Measurements from ENCODE around the gene DPP6.
"Not testable (repeated sequence)": the region's sequence is repeated elsewhere in the genome, so short reads cannot be mapped to it uniquely, and the experiment has no call there.

The DPP6 gene

DNA sequence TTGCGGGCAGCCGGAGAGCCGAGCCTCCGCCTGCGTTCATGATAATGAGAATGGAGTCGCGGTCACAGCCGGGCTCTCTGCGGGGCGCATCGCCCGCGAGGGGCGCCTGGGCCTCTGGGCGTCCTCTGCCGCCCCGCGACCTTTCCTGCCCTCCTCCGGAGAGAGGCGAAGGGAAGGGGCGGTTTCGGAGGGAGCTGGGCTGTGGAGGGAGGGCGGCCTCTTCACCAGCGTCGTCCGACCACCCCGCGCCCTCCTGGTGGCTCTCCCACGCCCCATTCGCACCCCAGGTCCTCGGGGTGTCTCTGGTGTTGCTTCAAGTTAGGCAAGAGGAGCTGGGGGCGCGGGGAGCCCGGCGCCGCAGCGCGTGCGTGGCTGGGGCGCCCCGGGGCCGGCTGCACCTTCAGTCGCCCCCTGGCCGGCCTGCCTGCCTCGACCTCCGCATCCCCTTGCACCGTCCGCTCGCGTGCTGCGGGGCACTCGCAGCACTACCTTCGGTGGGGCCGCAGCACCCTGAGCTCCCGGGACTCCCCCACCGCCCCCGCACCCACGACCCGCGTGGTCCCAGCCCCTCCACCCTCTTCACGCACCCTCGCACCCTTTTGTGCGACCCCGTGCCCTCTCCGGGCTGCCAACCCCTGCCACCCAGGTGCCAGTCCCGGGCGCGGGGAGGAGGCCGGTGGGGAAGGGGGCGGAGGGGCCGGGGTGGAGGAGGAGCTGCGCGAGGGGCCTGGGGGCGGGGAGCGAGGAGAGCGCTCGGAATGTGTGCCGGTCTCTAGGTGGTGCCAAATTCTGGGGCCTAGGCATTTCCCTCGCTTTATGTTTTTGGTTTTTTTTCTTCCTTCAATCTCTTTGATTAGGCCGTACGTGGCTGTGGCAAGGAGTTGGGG, at the start of gene DPP6:
Gene DPP6 (plus strand): TSS at position 756 of the 887 bp plus-strand sequence.
- H3K36me3 ChIP-seq (ENCODE audit: control insufficient read depth, insufficient read depth, low read length); H3K27me3 ChIP-seq (replicated peaks; ENCODE audit: control insufficient read depth, insufficient read depth, low read length); H3K4me3 ChIP-seq (replicated peaks; ENCODE audit: low read depth, low read length); DNase-seq (ENCODE audit: extremely low read depth, insufficient read length): not testable (repeated sequence)

GRCh38 chr7:154009423-154009911, 42.7 kb upstream of the DPP6 start:
- H3K27me3 ChIP-seq (replicated peaks; ENCODE audit: control insufficient read depth, insufficient read depth, low read length); H3K4me3 ChIP-seq (replicated peaks; ENCODE audit: low read depth, low read length); H3K36me3 ChIP-seq (ENCODE audit: control insufficient read depth, insufficient read depth, low read length); DNase-seq (ENCODE audit: extremely low read depth, insufficient read length): not testable (repeated sequence)

GRCh38 chr7:154010726-154011568, 41.3 kb upstream of the DPP6 start:
- H3K36me3 ChIP-seq (ENCODE audit: control insufficient read depth, insufficient read depth, low read length); H3K27me3 ChIP-seq (replicated peaks; ENCODE audit: control insufficient read depth, insufficient read depth, low read length); DNase-seq (ENCODE audit: extremely low read depth, insufficient read length); H3K4me3 ChIP-seq (replicated peaks; ENCODE audit: low read depth, low read length): not testable (repeated sequence)

DNA sequence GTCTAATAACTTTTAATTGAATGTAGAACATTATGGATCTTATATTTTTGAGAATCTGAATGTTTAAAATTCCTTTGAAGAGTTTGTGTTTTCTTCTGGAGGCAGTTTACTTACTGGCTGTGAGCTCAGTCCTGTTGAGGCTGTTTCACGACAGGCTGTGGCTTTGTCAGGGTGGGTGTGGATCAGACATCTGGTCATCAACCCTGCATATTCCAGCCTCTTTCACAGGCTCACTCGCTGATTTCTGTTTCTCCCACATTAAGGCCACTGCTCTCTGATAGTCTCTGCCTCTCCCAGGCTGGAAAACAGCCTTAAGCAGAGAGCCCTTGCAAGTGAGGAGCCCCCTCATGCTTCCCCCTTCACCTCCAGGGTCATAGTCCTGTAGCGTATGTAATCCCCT, 39.4 kb upstream of the DPP6 start:
- not testable (repeated sequence) for H3K4me3 ChIP-seq (replicated peaks; ENCODE audit: low read depth, low read length); DNase-seq (ENCODE audit: extremely low read depth, insufficient read length); H3K27me3 ChIP-seq (replicated peaks; ENCODE audit: control insufficient read depth, insufficient read depth, low read length); H3K36me3 ChIP-seq (ENCODE audit: control insufficient read depth, insufficient read depth, low read length)

DNA sequence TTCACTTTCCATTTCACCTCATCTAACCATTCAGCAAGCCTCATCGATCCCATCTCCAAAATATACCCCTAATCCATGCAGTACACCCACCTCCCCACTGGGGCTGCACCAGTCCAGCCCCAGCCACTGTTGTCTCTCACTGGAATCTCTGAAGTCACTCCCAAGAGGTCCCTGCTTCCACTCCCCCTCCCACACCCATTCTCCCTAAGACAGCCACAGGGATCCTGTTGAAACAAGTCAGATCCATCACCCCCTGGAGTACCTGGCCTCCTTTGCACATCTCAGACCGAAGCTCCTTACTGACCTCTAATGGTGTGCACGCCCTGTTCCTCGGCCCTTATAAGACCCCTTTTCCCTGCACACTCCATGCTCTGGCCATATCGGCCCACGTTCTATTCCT, 36.6 kb upstream of the DPP6 start:
- H3K4me3 ChIP-seq (replicated peaks; ENCODE audit: low read depth, low read length); H3K27me3 ChIP-seq (replicated peaks; ENCODE audit: control insufficient read depth, insufficient read depth, low read length); DNase-seq (ENCODE audit: extremely low read depth, insufficient read length); H3K36me3 ChIP-seq (ENCODE audit: control insufficient read depth, insufficient read depth, low read length): not testable (repeated sequence)

- not testable (repeated sequence) for H3K4me3 ChIP-seq (replicated peaks; ENCODE audit: low read depth, low read length); H3K27me3 ChIP-seq (replicated peaks; ENCODE audit: control insufficient read depth, insufficient read depth, low read length); H3K36me3 ChIP-seq (ENCODE audit: control insufficient read depth, insufficient read depth, low read length); DNase-seq (ENCODE audit: extremely low read depth, insufficient read length)
Observed at GRCh38 chr7:154018354-154018753, 33.8 kb upstream of the DPP6 start.

- not testable (repeated sequence) for H3K27me3 ChIP-seq (replicated peaks; ENCODE audit: control insufficient read depth, insufficient read depth, low read length); DNase-seq (ENCODE audit: extremely low read depth, insufficient read length); H3K36me3 ChIP-seq (ENCODE audit: control insufficient read depth, insufficient read depth, low read length); H3K4me3 ChIP-seq (replicated peaks; ENCODE audit: low read depth, low read length)
Observed at GRCh38 chr7:154027805-154028204, 24.4 kb upstream of the DPP6 start.

- not testable (repeated sequence) for DNase-seq (ENCODE audit: extremely low read depth, insufficient read length); H3K36me3 ChIP-seq (ENCODE audit: control insufficient read depth, insufficient read depth, low read length); H3K4me3 ChIP-seq (replicated peaks; ENCODE audit: low read depth, low read length); H3K27me3 ChIP-seq (replicated peaks; ENCODE audit: control insufficient read depth, insufficient read depth, low read length)
Observed at GRCh38 chr7:154030476-154031080, 21.6 kb upstream of the DPP6 start.

- not testable (repeated sequence) for DNase-seq (ENCODE audit: extremely low read depth, insufficient read length); H3K4me3 ChIP-seq (replicated peaks; ENCODE audit: low read depth, low read length); H3K36me3 ChIP-seq (ENCODE audit: control insufficient read depth, insufficient read depth, low read length); H3K27me3 ChIP-seq (replicated peaks; ENCODE audit: control insufficient read depth, insufficient read depth, low read length)
Observed at GRCh38 chr7:154039466-154040165, 12.6 kb upstream of the DPP6 start.

DNA sequence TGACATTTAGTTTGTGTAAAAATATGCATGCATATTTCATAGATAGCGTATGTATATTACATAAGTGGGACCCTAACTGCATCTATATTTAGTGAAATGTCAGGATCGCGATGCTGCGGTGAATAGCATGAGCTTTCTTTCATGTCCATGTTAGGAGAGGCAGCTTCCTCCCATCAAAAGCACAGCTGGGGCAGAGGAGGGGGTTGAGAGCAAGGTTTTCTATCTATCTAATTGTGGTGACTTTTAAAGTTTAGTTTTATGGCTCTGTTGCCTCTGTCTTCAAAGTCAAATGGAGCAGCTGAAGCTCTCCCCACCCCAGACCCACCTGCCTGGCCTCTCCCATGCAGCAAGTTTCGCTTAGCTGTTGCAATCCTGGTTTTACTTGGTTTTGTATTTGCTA, 1.8 kb upstream of the DPP6 start:
- not testable (repeated sequence) for DNase-seq (ENCODE audit: extremely low read depth, insufficient read length); H3K4me3 ChIP-seq (replicated peaks; ENCODE audit: low read depth, low read length); H3K27me3 ChIP-seq (replicated peaks; ENCODE audit: control insufficient read depth, insufficient read depth, low read length); H3K36me3 ChIP-seq (ENCODE audit: control insufficient read depth, insufficient read depth, low read length)

GRCh38 chr7:154051006-154051642, 1.1 kb upstream of the DPP6 start:
- H3K4me3 ChIP-seq (replicated peaks; ENCODE audit: low read depth, low read length); H3K27me3 ChIP-seq (replicated peaks; ENCODE audit: control insufficient read depth, insufficient read depth, low read length); DNase-seq (ENCODE audit: extremely low read depth, insufficient read length): not testable (repeated sequence)

DNA sequence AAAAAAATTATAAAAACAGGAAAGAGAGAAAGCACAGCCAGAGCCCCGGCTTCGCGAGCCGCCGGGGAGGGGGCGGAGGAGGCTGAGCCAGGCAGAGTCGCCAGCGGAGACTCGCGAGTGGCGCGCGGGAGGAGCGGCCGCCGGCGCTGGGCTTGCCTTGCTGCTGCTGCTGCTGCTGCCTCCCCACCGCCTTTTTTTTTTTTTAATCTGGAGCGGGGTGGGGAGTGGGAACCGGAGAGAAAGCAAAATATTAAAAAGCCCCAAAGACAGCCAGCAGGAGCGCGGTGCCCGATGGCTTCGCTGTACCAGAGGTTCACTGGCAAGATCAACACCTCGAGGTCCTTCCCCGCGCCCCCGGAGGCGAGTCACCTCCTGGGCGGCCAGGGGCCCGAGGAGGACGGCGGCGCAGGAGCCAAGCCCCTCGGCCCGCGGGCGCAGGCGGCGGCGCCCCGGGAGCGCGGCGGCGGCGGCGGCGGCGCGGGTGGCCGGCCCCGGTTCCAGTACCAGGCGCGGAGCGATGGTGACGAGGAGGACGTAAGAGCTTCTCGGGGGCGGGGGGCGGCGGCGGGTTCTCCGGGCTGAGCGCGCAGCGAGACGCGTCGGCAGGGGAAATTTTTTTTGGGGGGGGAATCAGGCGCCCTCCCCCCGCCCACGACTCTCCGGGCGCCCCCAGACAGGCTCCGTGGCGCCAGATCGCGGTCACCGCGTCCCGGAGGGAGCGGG, 493 bp downstream of the DPP6 start:
- H3K27me3 ChIP-seq (replicated peaks; ENCODE audit: control insufficient read depth, insufficient read depth, low read length); H3K36me3 ChIP-seq (ENCODE audit: control insufficient read depth, insufficient read depth, low read length); H3K4me3 ChIP-seq (replicated peaks; ENCODE audit: low read depth, low read length); DNase-seq (ENCODE audit: extremely low read depth, insufficient read length): not testable (repeated sequence)

More at GRCh38 chr7:154051006-154051642, 1.1 kb upstream of the DPP6 start:
- H3K36me3 ChIP-seq (ENCODE audit: control insufficient read depth, insufficient read depth, low read length) = not testable (repeated sequence)

Measured in GM06990 (cell line).